IMR-90 (cell line): ENCODE results near the gene RNASET2.

ENCODE experiments used
- CEBPB ChIP-seq: IDR thresholded peaks from 2 replicates; pipeline ENCODE4 v1.6.1; 2012; ENCODE audit warnings: low read depth, low read length, improper control_type of control experiment
- CTCF ChIP-seq: conservative IDR thresholded peaks from 2 replicates; pipeline ENCODE4 v1.5.1; 2012; ENCODE audit warnings: mild to moderate bottlenecking, low read depth, low read length, improper control_type of control experiment
- MAZ ChIP-seq: IDR thresholded peaks from 2 replicates; pipeline ENCODE4 v1.6.1; 2012; ENCODE audit warnings: low read depth, mild to moderate bottlenecking, low read length, improper control_type of control experiment, moderate library complexity, borderline replicate concordance
- SMC3 ChIP-seq: fragments of 150-350 bp; IDR thresholded peaks from 2 replicates; pipeline ENCODE4 v1.6.1; 2016; ENCODE audit warnings: low read depth, mild to moderate bottlenecking, antibody characterized with exemption, low read length, moderate library complexity

GRCh38 chr6:166988674-166989201 lies 32.4 kb upstream of the RNASET2 start:
- TF ChIP-seq SMC3 (no peak), CTCF (no peak), CEBPB (no peak), MAZ (no peak)
